ENCODE data around the gene NLE1. TPM values are rescaled to one million over a fixed set of nuclear protein-coding genes. Genes with fewer than 3 reads are reported as not detected.

Gene NLE1
- total and polyA plus RNA-seq, 2 of the 8 experiments (the other 6 are each of a cell fraction or from before 2014, with no cell fraction given), result 50.4 to 51.5 TPM

GRCh38 chr17:35088881-35089585, 53.1 kb downstream of the NLE1 start (continued):
- TF ChIP-seq MAFK (IDR thresholded peaks at IDR 0.05; ENCODE audit: low read depth, low read length) (no peak; the same call in 1 of the 2 replicates), CBX8 (IDR thresholded peaks at IDR 0.05; ENCODE audit: borderline replicate concordance, low read depth, low read length) (no peak), CEBPB (IDR thresholded peaks at IDR 0.05; ENCODE audit: low read depth, low read length) (no peak), KDM5A (IDR thresholded peaks at IDR 0.05; ENCODE audit: low read length) (no peak), SUZ12 (IDR thresholded peaks at IDR 0.05; ENCODE audit: low read length) (no peak), SIN3A (conservative IDR thresholded peaks at IDR 0.05 in 1 of 2, IDR thresholded peaks at IDR 0.05 in 1 of 2; ENCODE audit: low read depth in 1 of 2, low read length in 2 of 2) (peak in 1 of 2 experiments; percentile 36; a peak in 1 of 4 replicates), RAD21 (IDR thresholded peaks at IDR 0.05 in 1 of 2, conservative IDR thresholded peaks at IDR 0.05 in 1 of 2; ENCODE audit: low read depth in 2 of 2, low read length in 2 of 2) (peak; percentile 41 to 71), PHF8 (conservative IDR thresholded peaks at IDR 0.05; ENCODE audit: low read depth, low read length) (peak; percentile 52; the same call in 1 of the 2 replicates), CHD1 (IDR thresholded peaks at IDR 0.05; ENCODE audit: low read depth, low read length) (no peak), ASH2L (IDR thresholded peaks at IDR 0.05; ENCODE audit: low read length) (no peak), CTBP2 (IDR thresholded peaks at IDR 0.05; ENCODE audit: borderline replicate concordance, insufficient read depth, insufficient read length, low read length) (no peak), NANOG (IDR thresholded peaks at IDR 0.05; ENCODE audit: insufficient read depth, low read depth, low read length, poor library complexity, severe bottlenecking) (no peak), JUND (IDR thresholded peaks at IDR 0.05; ENCODE audit: low read length) (no peak), HDAC2 (IDR thresholded peaks at IDR 0.05; ENCODE audit: borderline replicate concordance in 1 of 2, low read depth in 2 of 2, low read length in 2 of 2) (peak in 1 of 2 experiments; percentile 27; a peak in 1 of 4 replicates), GTF2F1 (IDR thresholded peaks at IDR 0.05; ENCODE audit: borderline replicate concordance, low read depth, low read length) (no peak), SIRT6 (IDR thresholded peaks at IDR 0.05; ENCODE audit: low read length) (no peak), MAX (IDR thresholded peaks at IDR 0.05) (no peak; the same call in 1 of the 2 replicates), SP2 (IDR thresholded peaks at IDR 0.05; ENCODE audit: low read length) (peak; percentile 38; the same call in 1 of the 2 replicates), CTCF (IDR thresholded peaks at IDR 0.05; ENCODE audit: control extremely low read depth in 1 of 3, insufficient read depth in 1 of 3, low read depth in 1 of 3, low read length in 3 of 3) (peak; percentile 83 to 97 (median 83)), TAF1 (IDR thresholded peaks at IDR 0.05; ENCODE audit: low read depth, low read length) (peak; percentile 4; the same call in 1 of the 2 replicates)
